Inflammatory macrophage (primary cell): ENCODE data around the gene DGKB.

Experiments
- DNase-seq, 2 donors: peaks; one replicate each; pipeline ENCODE4 v3.0.0-alpha.2; 2020 to 2022

The DGKB gene

DNA sequence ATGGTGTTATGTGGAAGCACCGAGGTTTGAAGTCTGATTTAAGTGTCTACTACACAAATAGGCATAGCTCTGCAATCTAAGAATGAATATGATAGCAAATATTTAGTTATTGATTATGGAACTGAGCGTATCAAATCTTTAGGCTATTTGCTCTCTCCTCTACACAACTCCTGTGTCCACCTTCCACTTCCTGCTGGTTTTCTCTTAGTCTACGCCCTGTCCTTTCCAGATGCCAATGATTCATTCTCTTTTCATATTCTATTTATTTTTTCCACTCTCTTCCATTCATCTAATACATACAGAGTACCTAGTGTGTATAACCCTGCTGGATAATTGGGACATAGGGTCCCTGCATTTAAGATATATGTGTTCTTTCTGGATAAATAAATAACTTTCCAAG lies 83.7 kb downstream of the DGKB start:
- DNase-seq = no peak

DNA sequence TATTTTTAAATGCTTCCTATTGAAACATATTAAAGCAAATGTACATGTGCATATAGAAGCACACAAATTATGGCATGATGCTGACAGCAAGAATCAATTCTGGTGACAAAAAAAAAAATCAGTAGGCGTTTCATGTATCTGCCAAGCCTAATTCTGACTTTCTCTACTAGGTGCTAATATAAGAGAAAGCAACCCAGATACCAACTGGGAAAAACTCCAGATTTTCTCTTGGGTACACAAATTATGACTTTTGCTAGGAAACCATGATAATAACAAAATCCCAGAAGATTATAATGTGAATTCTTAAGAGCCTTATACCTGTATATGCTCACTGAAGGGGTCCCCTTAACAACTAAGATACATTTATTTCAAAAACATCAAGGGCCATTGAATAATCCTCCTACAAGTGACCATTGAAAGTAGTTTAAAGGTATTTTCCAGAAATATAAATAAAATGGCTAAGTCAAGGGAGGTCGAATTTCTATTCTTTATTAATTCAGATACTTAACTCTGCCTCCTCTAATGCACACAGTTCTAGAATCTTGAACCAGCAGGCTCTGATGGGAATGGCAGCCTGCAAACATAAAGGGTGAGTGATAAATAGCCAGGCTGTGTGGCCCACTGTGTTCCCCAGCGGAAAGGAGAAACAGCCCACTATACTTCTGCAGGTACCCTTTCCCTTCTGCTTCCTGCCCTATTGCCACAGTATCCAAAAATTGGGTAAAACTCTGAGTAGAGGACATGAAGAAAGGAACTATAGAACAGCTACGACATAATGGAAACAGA lies 84.5 kb downstream of the DGKB start:
- DNase-seq = no peak

DNA sequence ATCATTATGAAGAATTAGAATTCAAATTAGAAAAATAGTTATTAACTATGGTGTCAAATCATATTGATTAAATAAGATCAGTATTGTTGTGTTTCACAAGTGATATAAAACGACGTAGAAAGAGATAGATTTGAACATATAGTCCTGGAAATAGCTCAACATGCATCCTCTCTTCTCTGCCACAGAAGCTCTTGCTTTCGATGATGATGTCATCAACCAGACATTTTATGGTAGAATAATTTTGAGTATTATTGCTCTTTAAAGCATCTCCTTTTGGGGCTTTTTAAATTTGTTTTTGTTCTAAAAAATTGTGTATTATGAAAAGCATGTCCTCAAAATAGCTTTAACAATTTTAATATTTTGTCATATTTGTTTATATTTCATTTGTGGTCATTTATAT lies 95.0 kb downstream of the DGKB start:
- no peak for DNase-seq

DNA sequence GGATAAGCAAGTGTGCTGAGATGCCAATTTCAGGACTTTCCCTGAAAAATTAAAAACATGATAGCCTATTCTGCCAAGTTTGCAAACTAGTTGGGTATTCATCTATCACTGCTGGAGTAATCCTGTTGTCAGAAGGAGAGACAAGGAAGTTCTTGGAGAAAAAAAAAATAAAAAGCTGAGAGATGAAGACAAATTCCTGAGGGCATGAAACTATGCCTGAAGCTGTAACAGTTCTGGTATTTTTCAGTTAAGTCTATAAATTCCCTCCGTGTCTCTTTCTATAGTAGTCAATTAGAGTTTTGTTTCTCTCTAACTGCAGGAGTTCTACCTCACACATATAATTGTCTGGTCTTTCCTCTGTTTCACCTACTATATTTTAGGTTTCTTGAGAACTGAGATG lies 95.7 kb downstream of the DGKB start:
- no peak for DNase-seq

DNA sequence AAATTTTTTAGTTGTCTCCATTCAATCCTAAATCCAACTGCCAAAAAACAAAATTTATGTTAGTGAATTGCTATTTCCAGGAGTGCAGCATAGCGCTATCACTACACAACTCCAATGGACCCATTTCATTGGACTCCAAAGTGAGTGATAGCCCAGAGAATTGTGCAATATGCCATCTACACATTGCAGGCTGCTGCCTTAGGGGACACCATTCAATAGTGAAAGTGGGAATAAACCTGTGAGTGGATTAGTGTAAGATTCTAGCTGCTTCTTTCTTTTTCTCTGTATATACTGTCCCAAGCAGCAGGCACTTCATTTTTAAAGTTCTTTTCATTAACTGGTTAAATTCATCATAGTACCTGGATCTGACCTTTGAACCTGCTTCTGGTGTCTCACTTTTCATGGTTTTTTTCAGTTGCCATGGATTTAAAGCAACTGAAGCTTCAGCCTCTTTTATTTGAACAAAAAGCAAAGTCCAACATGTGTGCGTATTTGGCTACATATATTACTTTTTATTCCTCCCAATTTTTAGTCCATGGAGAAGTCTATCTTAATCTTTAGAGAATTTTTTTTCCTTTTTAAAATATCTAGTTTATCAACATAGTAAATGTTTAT lies 97.3 kb downstream of the DGKB start:
- DNase-seq = no peak

DNA sequence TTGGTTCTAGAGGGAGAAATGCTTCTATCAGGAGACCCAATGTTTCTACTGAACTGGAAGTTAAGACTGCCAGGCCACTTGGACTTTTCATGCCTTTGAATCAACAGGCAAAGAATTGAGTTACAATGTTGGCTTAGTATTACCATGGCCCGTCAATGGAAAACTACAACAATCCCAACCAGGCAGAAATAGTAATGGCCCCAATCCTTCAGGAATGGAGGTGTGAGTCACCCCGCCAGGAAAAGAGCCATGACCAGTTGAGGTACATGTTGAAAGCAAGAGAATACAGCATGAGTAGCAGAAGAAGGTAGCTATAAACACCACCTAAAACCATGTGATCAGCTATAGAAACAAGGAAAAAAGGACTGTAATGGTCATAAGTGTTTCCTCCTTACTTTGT lies 101.9 kb downstream of the DGKB start:
- DNase-seq = no peak

DNA sequence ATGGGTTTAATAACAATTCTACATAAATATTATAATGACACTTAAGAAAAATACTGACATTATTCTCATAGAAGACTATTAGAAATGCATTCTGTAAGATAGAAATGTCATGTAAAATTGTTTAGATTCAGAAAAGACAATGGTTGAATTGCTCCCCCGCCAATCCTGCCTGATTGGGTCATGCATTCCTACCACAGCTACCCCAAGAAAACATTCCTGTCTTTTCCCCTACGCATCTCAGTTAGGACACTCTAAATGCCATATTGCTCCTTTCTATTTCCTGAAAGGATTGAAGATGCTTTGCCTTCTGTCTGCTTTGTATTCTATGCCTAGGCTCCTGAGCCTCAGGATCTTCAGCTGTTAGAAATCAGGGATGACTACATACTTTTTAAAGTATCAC lies 109.4 kb downstream of the DGKB start:
- no peak for DNase-seq

DNA sequence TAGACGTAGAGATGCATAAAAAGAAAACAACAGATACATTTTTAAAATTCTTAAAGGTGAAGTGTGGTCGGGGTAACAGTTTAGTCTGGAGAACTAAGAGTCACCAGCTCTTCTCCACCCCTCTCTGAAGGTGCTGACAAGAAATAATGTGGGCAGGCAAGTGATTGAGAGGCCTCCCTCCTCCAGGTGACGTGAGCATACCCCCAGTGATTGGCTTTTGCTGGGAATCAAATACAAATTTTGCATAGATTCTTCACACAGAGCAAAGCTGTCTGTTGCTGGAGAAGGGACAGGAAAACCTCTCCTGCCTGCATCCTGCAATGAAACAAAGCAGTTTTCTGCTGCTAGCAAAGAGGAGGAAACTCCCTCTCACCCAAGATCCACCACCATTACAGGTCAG lies 115.0 kb downstream of the DGKB start:
- no peak for DNase-seq

DNA sequence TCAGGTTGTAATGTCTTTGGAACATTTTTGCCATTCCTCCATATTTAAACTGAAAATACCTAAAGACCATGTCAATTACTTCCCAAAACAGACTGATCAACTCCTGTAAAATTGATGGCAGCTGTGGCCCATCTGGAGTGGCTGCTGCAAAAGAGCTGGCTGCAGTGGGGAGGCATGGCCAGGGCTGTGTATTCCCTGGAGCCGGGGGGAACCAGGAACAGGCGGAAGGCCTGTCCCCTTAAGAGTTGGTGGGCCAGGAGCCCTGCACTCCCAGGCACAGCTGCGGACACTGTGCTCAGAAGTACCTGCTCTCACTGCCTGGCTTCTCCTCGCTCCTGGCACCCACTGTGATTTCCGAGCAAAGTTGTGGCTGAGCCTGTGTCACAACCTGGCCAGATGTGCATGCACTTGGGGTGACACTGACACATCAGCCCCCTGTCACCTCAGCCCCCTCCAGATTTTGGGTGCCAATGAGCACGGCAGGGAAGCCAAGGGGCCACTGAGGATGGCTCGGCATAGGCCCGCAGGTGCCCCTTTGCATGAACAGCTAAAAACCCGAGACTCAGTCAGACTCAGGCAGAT lies 116.1 kb downstream of the DGKB start:
- DNase-seq = no peak

DNA sequence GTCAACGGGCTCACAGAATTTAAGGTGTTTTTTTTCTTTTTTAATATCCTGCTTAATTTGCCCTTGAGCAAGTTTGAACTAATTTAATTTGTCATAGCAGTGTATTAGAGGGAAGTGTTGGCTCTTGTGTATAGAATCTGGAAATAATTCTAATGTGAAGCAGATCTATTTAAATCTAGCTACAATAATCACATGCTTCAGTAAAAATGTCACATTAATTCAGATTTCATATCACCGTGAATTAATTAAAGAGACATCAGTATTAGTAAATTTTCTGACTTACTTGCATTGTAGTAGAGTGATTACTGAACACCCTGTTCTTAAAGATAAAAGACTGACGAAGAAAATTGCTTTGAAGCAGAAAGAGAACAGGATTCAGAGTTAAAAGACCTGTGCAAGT lies 124.7 kb downstream of the DGKB start:
- DNase-seq = no peak

DNA sequence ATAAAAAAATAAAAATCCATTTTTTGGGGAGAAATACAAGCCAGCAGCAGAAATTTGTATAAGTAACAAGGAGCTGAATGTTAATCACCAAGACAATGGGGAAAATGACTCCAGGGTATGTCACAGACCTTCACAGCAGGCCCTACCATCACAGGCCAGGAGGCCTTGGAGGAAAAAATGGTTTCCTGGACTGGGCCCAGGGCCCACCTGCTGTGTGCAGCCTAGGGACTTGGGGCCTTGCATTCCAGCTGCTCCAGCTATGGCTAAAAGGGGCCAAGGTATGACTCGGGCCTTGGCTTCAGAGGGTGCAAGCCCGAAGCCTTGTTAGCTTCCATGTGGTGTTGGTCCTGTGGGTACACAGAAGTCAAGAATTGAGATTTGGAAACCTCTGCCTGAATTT lies 126.3 kb downstream of the DGKB start:
- no peak for DNase-seq

DNA sequence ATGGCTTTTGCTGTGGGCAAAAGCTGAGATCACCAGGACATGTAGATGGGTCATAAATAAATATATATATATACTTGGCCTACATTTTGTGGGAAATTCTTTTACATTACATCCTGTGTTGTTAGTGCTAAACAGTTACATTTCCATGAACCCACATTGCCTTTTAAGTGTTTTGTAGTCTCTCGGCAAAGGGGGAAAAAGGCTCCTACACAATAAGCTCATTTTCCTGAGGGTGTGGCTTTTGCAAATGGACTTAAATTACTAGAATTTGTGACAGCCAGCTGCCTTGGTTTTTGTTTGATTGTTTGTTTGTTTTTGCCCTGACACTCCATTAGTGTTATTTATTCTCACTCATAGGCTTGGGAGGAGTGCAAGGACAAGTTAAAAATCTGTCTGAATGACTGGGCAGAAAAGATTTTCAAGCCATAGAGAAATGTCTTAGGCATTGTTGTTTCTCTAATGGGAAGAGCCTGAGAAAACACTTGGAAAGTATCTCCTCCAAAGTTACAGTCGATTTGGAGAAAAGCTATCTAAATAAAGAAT lies 128.8 kb downstream of the DGKB start:
- DNase-seq = no peak

DNA sequence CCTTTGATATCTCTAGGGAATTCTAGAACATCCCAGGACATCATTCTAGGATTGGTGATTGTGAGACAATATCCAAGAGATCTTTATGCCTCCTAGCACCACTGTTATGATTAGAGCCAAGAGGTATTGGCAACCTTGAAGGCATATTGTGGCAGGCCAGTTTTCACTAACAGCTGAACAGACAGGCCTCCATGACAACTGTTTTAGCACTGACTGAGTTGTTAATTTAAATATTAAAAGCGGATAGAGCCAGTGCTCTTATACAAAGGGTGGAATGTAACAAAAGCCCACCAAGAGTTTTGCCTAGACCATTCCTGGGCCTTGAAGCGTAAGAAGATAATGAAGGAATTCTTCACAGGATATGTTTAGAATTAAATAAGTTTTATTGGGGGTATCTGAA lies 131.9 kb downstream of the DGKB start:
- no peak for DNase-seq

DNA sequence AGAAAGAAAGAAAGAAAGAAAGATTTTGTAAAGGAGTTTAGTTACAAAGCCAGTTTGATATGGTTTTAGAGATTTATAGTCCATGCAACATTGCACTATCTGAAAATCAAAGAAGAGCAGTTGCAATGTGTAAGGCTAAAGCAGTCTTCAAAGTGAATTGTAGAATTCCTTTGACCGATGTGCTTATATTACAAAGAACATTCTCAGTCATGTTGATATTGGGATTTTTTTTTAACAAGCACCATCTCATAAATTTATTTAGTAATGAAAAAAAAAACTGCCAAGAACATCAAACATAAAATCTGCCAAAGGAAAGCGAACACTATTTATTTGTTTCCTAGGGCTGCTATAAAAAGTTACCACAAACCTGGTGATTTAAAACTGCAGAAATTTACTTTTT lies 133.3 kb downstream of the DGKB start:
- DNase-seq = no peak

DNA sequence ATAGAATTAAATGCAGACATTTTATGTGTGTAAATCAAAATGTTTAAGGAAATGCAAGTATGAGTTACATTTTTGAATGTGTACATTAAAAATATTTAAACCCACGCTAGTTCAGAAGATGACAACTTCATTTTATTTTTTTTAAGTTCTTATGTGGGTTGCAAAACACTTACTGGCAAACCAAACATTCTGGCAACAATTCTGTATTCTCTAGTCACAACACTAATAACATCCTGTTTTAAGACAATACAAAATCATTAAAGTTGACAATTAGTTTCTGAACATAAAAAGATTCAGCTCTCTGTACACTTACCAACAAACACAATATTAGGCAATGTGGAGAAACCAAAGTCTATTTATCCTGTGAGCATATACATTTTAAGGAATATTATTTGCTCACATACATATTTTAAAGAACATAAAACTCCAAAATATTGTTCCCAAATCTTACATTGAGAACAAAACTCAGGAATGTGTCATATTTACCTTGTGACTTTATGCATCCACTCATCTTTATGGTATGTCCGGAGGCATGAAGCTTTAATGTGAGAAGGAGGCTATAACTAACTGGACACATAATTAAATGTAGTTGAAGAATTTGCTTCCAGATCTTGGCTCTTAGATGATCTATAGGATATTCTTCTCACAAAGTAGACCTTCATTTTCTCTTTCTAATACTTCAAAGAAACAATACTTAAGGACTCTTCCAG lies 134.7 kb downstream of the DGKB start:
- DNase-seq = no peak

DNA sequence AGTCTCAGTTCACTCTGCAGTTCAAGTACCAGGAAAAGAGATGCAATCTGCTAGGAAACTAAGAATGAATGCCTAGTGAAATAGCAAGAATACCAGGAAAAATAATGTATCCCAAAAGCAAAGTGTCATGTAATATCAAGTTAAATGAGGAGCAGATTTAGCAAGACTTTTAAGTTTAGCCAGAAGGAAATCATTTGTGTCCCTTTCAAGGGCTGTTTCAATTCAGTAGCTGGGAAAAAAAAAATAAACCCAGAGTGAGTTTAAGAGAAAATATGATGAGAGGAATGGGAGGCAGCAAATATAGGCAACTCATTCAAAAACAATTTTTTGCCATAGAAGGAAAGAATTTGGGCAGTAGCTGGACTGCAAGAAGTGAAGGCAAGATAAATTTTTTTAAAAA lies 135.8 kb downstream of the DGKB start:
- DNase-seq = no peak

DNA sequence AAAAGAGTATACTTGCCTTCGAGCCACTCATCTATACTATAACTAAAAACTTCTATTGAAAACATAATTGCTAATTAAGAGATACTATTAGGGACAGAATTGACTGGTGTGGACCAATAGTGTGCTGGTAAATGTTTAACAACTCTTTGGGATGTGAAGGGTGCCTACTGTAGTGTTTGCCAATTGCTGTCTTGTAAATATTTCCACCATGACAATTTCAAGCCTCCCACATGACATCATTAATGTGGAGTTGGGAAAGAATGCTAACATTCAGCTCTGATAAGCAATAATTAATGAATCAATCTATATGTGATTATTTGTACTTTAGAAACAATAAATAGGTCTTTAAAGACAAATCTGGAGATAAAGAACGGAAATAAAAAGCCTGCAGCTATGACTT lies 136.8 kb downstream of the DGKB start:
- no peak for DNase-seq

DNA sequence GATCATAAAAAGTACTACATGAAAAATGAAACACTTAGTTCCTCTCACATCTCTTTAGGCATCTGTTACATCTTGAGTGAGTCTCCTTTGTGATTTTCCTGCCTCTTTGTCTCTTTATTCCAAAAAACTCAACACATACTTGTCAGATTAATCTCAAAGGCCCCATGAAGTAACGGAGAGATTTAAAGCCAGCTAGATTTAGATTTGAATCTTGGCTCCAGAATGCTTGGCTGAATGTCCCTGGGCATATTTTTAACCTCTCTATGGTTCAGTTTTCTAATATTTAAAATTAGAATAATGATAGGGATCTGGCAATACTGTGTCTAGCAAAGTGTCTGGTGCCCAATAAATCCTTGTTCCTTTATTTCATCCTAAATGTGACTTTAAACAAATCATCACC lies 140.0 kb downstream of the DGKB start:
- no peak for DNase-seq

DNA sequence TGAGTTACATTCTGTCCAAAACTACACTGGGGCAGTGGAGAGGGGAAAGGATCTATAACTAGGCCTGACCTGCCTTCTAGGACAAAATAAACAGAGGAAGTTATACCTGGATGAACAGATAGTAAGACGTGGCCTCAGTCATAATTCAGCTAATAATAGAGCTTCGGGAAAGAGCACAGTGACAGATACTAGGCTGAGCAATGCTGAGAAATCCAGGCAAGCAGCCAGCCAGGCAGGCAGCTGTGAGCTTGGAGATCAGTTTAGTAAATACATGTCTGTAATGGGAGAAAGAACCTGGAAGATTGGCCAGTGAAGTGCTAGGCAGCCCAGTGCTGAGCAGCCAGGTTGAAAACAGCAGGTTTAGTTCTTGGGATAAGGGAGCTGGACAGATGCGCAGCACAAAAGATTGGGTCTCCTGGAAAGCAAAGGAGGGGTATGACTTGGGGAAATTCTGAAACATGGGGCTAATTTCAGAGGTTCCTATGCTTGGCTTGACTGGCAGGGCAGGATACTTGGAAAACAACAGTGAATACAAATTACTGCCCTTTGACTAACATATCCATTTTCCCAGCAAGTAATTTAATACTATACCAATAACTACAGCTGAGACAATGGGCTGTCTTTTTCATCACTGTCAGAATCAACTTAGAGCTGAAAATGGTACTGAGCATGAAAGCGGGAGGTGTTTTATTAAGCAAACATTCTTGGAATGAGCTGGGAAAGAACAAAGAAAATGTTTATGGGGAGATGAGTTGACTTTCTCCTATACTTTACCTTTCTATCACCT lies 140.8 kb downstream of the DGKB start:
- no peak for DNase-seq

DNA sequence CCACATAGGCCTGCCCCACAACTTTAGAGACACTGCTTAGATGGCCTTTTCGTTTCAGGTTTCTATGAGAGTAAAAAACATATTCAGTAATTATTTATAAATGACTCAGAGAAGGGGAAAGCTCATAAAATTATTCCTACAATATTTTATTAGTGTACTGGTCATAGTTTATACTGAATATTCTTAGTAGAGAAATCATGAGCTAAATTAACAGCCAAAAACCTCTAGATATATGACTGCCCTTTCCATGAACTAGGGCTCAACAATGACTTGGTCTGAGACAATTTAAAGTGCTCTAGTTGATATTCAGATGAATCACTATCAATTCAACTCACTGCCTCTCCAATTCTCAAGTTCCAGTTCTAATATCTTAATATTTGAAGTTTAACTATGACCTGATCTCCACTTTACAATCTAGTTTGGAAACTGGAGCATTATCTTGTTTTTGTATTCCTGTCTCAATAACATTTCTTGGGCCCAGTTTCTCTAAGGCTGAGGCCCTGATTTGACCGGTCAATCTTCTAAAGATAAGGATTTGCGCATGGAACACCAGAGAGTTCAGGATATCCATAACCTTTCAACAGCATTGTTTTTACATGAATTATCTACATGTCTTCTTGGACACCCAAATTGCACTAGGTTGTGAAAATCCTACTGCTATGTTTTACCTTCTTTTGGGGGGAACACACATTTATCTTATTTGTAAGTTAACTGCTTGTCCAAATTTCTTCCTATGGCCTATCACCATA lies 141.6 kb downstream of the DGKB start:
- DNase-seq = no peak

DNA sequence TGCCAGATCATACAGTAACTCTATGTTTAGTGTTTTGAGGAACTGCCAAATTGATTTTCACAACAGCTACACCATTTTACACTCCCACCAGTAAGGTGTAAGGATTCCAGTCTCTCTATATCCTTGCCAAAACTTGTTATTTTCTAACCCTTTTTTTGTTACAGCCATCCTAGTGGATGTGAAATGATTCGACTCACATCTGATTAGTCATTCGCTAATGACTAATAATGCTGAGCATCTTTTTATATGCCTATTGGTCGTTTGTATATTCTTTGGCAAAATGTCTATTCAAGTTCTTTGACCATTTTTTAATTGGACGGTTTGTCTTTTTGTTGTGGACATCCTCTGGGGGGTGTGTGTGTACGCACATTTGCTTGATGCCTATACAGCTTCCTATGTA lies 142.8 kb downstream of the DGKB start:
- DNase-seq = no peak

DNA sequence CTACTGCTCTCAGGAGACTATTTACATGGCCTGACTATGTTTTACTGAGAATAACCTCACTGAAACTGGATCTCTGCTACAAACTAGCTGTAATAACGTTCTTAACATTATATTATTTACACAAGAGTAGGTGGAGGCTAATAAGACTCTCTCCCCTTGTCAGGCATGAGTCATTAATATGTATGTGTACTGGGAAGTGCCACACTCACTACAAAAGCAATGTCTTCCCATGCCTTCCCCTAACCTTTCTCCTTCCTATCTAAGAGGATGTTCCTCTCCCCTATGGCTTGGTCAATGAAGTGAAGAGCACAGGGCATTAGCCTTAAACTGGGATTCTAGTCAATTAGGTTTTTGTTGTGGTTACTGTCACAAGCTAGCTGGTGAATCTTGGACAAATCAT lies 147.9 kb downstream of the DGKB start:
- no peak for DNase-seq
